IMR-90 (cell line): ENCODE results near the gene KRT77. TPM values are rescaled to one million over a fixed set of nuclear protein-coding genes. Genes with fewer than 3 reads are reported as not detected.

Source experiments
- ATAC-seq: fragments of 200-7000 bp; cut with Tn5 transposase; 2 replicates; pipeline ENCODE4 v1.9.1; 2020; ENCODE audit warnings: low read depth, mild to moderate bottlenecking, moderate library complexity
- BruUV-seq: library from RNA; stranded (reverse); fragments of 400-500 nt; replicated peaks from 2 replicates; lab custom pipeline; 2021; lab: Mats Ljungman, UMichigan
- CTCF ChIA-PET: fragments of 300-600 bp; formaldehyde crosslinking; extraction: SDS; loops from one replicate; lab custom pipeline; 2021; ENCODE audit warnings: antibody characterized with exemption; lab: Yijun Ruan, JAX
- POLR2A ChIA-PET: fragments of 300-600 bp; sonication (Branson Sonifier 250); formaldehyde crosslinking; loops from one replicate; lab custom pipeline; 2022; ENCODE audit warnings: antibody characterized with exemption; ENCODE audit not compliant: unreplicated experiment; lab: Charles Lee
- DNase-seq: peaks from one replicate; pipeline ENCODE4 v3.0.0; 2013
- H2AFZ ChIP-seq: replicated peaks from 2 replicates; pipeline ENCODE3; 2013; ENCODE audit warnings: low read length, mild to moderate bottlenecking; ENCODE audit not compliant: poor library complexity
- H2AK5ac ChIP-seq: 2 replicates; pipeline ENCODE4 v1.6.1; 2013; ENCODE audit warnings: low read depth, low read length, inconsistent platforms
- H2AK9ac ChIP-seq: replicated peaks from 2 replicates; pipeline ENCODE3; 2013; ENCODE audit warnings: mild to moderate bottlenecking, low read depth, low read length, moderate library complexity; ENCODE audit not compliant: poor library complexity
- H2BK120ac ChIP-seq: 2 replicates; pipeline ENCODE4 v1.6.1; 2013; ENCODE audit warnings: low read depth, low read length, inconsistent platforms
- H2BK15ac ChIP-seq: 3 replicates; pipeline ENCODE4 v1.6.1; 2013; ENCODE audit warnings: low read depth, low read length, inconsistent platforms
- H2BK20ac ChIP-seq: 2 replicates; pipeline ENCODE4 v1.6.1; 2013; ENCODE audit warnings: low read depth, mild to moderate bottlenecking, inconsistent platforms, low read length, moderate library complexity
- H2BK5ac ChIP-seq: 2 replicates; pipeline ENCODE4 v1.6.1; 2013; ENCODE audit warnings: mild to moderate bottlenecking, low read depth, low read length, inconsistent platforms; ENCODE audit not compliant: poor library complexity, severe bottlenecking
- H3K14ac ChIP-seq: replicated peaks from 2 replicates; pipeline ENCODE4 v1.6.1; 2013; ENCODE audit warnings: low read depth, low read length, inconsistent platforms
- H3K18ac ChIP-seq: 2 replicates; pipeline ENCODE4 v1.6.1; 2013; ENCODE audit warnings: low read depth, low read length, control low read depth
- H3K23ac ChIP-seq: 2 replicates; pipeline ENCODE4 v1.6.1; 2013; ENCODE audit warnings: low read depth, low read length, inconsistent platforms
- H3K27ac ChIP-seq: 2 replicates; pipeline ENCODE4 v1.5.1; 2013; ENCODE audit warnings: mild to moderate bottlenecking, control low read depth, low read length; ENCODE audit not compliant: insufficient read depth
- H3K27me3 ChIP-seq: 2 replicates; pipeline ENCODE4 v1.6.1; 2013; ENCODE audit warnings: low read length; ENCODE audit not compliant: control insufficient read depth, insufficient read depth
- H3K36me3 ChIP-seq: 2 replicates; pipeline ENCODE4 v1.6.1; 2013; ENCODE audit warnings: low read length, mixed read lengths; ENCODE audit not compliant: control insufficient read depth, insufficient read depth
- H3K4ac ChIP-seq: 2 replicates; pipeline ENCODE4 v1.6.1; 2013; ENCODE audit warnings: low read depth, low read length, inconsistent platforms
- H3K4me1 ChIP-seq: 2 replicates; pipeline ENCODE4 v1.6.1; 2013; ENCODE audit warnings: low read length, mixed read lengths; ENCODE audit not compliant: control insufficient read depth, insufficient read depth
- H3K4me2 ChIP-seq: 2 replicates; pipeline ENCODE4 v1.6.1; 2013; ENCODE audit warnings: low read depth, mild to moderate bottlenecking, control low read depth, low read length, moderate library complexity
- H3K4me3 ChIP-seq: 2 replicates; pipeline ENCODE4 v1.5.1; 2013; ENCODE audit warnings: low read depth, mild to moderate bottlenecking, control low read depth, low read length, moderate library complexity; ENCODE audit not compliant: insufficient read depth
- H3K56ac ChIP-seq: 2 replicates; pipeline ENCODE4 v1.6.1; 2013; ENCODE audit warnings: low read length, inconsistent platforms; ENCODE audit not compliant: insufficient read depth; ENCODE audit errors: extremely low read depth
- H3K79me1 ChIP-seq, 2 experiments: 2 replicates each; pipeline ENCODE4 v1.6.1; 2013; ENCODE audit warnings: low read length in 2 of 2, inconsistent platforms in 1 of 2, low read depth in 1 of 2
- H3K9ac ChIP-seq: 2 replicates; pipeline ENCODE4 v1.6.1; 2013; ENCODE audit warnings: low read depth, low read length, control low read depth
- H3K9me1 ChIP-seq: 2 replicates; pipeline ENCODE4 v1.6.1; 2013; ENCODE audit warnings: low read length, inconsistent platforms; ENCODE audit not compliant: insufficient read depth
- H3K9me3 ChIP-seq: 2 replicates; pipeline ENCODE4 v1.6.1; 2013; ENCODE audit warnings: low read length; ENCODE audit not compliant: control insufficient read depth, insufficient read depth
- H4K20me1 ChIP-seq: 2 replicates; pipeline ENCODE4 v1.6.1; 2013; ENCODE audit warnings: low read length, inconsistent platforms; ENCODE audit not compliant: insufficient read depth
- H4K5ac ChIP-seq: 2 replicates; pipeline ENCODE4 v1.6.1; 2013; ENCODE audit warnings: mild to moderate bottlenecking, low read depth, low read length, control low read depth
- H4K8ac ChIP-seq, 2 experiments: 2 replicates each; pipeline ENCODE4 v1.6.1; 2013; ENCODE audit warnings: low read depth in 2 of 2, low read length in 2 of 2, control low read depth in 1 of 2, inconsistent platforms in 1 of 2
- H4K91ac ChIP-seq: 2 replicates; pipeline ENCODE4 v1.6.1; 2013; ENCODE audit warnings: low read depth, low read length, inconsistent platforms; ENCODE audit not compliant: insufficient read depth
- FOS ChIP-seq: fragments of 150-350 bp; IDR thresholded peaks from 2 replicates; pipeline ENCODE4 v1.6.1; 2016; ENCODE audit warnings: low read depth, low read length
- MAFK ChIP-seq: IDR thresholded peaks from 2 replicates; pipeline ENCODE4 v1.6.1; 2012; ENCODE audit warnings: low read depth, low read length, improper control_type of control experiment
- POLR2A ChIP-seq: IDR thresholded peaks from 2 replicates; pipeline ENCODE4 v1.6.1; 2012; ENCODE audit warnings: mild to moderate bottlenecking, low read depth, low read length
- RFX5 ChIP-seq: IDR thresholded peaks from 2 replicates; pipeline ENCODE4 v1.8.0; 2012; ENCODE audit warnings: low read depth, mild to moderate bottlenecking, low read length, moderate library complexity
- USF2 ChIP-seq: fragments of 150-350 bp; IDR thresholded peaks from 2 replicates; pipeline ENCODE4 v1.6.1; 2017; ENCODE audit warnings: mild to moderate bottlenecking, antibody characterized with exemption, low read length, low read depth
- dilution Hi-C: fragments of 300-500 bp; cut with HindIII; formaldehyde crosslinking; loops from one replicate; pipeline ENCODE4 v1.14.3; 2018; ENCODE audit warnings: low sequenced_read_pairs; ENCODE audit not compliant: unreplicated experiment
- in situ Hi-C: fragments of 300-500 bp; cut with MboI; formaldehyde crosslinking; loops from 3 replicates; pipeline ENCODE4 v1.14.3; 2019; ENCODE audit warnings: low sequenced_read_pairs, inconsistent platforms, mixed read lengths
- intact Hi-C: fragments of 100-400 bp; cut with micrococcal nuclease; formaldehyde crosslinking; loops from 2 replicates; pipeline ENCODE4 v1.10.0; 2022
- polyA plus RNA-seq, 3 experiments: library from polyadenylated mRNA; depleted of rRNA; stranded (reverse); fragments of >200 nt; gene quantifications; 2 replicates each; pipeline ENCODE4 v1.2.3, GENCODE V29; 2012; ENCODE audit warnings: low replicate concordance in 1 of 3
- total RNA-seq: library from RNA; depleted of rRNA; stranded (reverse); fragments of >200 nt; gene quantifications from 2 replicates; pipeline ENCODE4 v1.2.3, GENCODE V29; 2012

The KRT77 gene
- total and polyA plus RNA-seq, 2 of the 4 experiments (the other 2 are of a cell fraction), result not detected

- Histone ChIP-seq H4K5ac (no peak overlapping the region), H2AK9ac (no peak overlapping the region), H3K4ac (no peak overlapping the region), H4K8ac (no peak overlapping the region), H3K14ac (no peak overlapping the region), H4K91ac (no peak overlapping the region), H3K27ac (no peak overlapping the region), H4K20me1 (no peaks in the 10 kb centered on the region), H2BK20ac (no peak overlapping the region), H3K9ac (no peak overlapping the region), H3K79me1 (no peaks in the 10 kb centered on the region), H2AFZ (no peak overlapping the region), H2BK15ac (no peak overlapping the region), H3K9me3 (no peaks in the 10 kb centered on the region), H2AK5ac (no peak overlapping the region), H2BK120ac (no peak overlapping the region), H3K23ac (no peak overlapping the region), H3K4me2 (no peak overlapping the region), H3K56ac (no peak overlapping the region), H2BK5ac (no peak overlapping the region), H3K18ac (no peak overlapping the region), H3K36me3 (no peaks in the 10 kb centered on the region), H3K4me1 (no peaks in the 10 kb centered on the region), H3K4me3 (no peak overlapping the region), H3K27me3 (peaks cover 17% of the 10 kb centered on the region), H3K9me1 (no peaks in the 10 kb centered on the region)
- intact Hi-C loops (no loop called here), dilution Hi-C loops (no loop called here), in situ Hi-C loops (loop anchor here (5.0 kb wide), 1 partner anchor 48 kb away; no protein-coding TSS in a partner anchor)
- CTCF ChIA-PET, result no interaction called here
- POLR2A ChIA-PET, result no interaction called here
- TF ChIP-seq RFX5 (no peak), POLR2A (no peak), MAFK (no peak), USF2 (no peak), FOS (no peak)
- no peak for DNase-seq
- no peak for ATAC-seq
- no TSS peak for BruUV-seq
Observed at GRCh38 chr12:52669426-52669825, 33.9 kb downstream of the KRT77 start.
